Brain microvascular endothelial cell (primary cell): Measurements from ENCODE around the gene MTX3.
A peak's percentile ranks its signal among the peaks of the same experiment; 100 is the strongest.

Experiments
- DNase-seq: peaks from one replicate; pipeline ENCODE4 v3.0.0-alpha.2; 2020
- H3K27ac ChIP-seq: fragments of 250-450 bp; sonication (Bioruptor Pico); 2 replicates; pipeline ENCODE4 v1.5.1; 2020; ENCODE audit warnings: mild to moderate bottlenecking, moderate library complexity
- H3K27me3 ChIP-seq: fragments of 250-450 bp; sonication (Bioruptor Pico); replicated peaks from 2 replicates; pipeline ENCODE4 v1.5.1; 2020; ENCODE audit warnings: mild to moderate bottlenecking
- H3K36me3 ChIP-seq: fragments of 250-450 bp; sonication (Bioruptor Pico); replicated peaks from 2 replicates; pipeline ENCODE4 v1.5.1; 2020; ENCODE audit warnings: mild to moderate bottlenecking
- H3K4me3 ChIP-seq: 2 replicates; pipeline ENCODE4 v1.5.1; 2011; ENCODE audit warnings: low read depth, mild to moderate bottlenecking, control low read depth, low read length, moderate library complexity
- in situ Hi-C: cut with HindIII; loops from 2 replicates; pipeline ENCODE4 v1.10.0; 2017; ENCODE audit warnings: low sequenced_read_pairs, low pct_ligation_motif_present
- TF ChIP-seq, protein P1 (sequence below): IDR thresholded peaks from 2 replicates; pipeline ENCODE4 v1.5.1; 2011; ENCODE audit warnings: low read depth, mild to moderate bottlenecking, moderate library complexity, low read length, control low read depth, inconsistent platforms; ENCODE audit errors: missing control alignments

MTX3 gene

DNA sequence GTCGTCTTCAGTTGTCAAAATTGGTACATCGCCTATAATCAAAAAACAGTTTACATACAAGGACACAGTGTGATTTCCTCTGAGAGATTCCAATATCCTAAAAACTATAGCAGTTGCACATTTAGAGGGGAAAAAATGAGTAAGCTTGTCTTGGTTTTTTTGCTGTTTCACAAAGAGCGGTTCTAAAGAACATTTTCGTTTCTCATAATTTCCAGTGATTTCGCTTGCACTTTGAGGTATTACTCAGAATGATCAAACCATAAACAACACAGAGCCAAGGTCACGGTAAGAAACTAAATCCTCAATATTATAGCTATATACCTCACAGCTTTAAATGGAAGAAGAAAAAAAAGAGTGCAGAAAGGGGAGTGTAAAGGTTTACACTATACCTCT lies 861 bp downstream of the MTX3 start:
- H3K36me3 ChIP-seq: no peaks in the 10 kb centered on the region
- DNase-seq: no peak
- peak overlapping the region; percentile 87 for H3K4me3 ChIP-seq
- H3K27me3 ChIP-seq: no peaks in the 10 kb centered on the region
- in situ Hi-C loops: no loop called here
- H3K27ac ChIP-seq: no peak overlapping the region
- TF ChIP-seq, protein P1, sequence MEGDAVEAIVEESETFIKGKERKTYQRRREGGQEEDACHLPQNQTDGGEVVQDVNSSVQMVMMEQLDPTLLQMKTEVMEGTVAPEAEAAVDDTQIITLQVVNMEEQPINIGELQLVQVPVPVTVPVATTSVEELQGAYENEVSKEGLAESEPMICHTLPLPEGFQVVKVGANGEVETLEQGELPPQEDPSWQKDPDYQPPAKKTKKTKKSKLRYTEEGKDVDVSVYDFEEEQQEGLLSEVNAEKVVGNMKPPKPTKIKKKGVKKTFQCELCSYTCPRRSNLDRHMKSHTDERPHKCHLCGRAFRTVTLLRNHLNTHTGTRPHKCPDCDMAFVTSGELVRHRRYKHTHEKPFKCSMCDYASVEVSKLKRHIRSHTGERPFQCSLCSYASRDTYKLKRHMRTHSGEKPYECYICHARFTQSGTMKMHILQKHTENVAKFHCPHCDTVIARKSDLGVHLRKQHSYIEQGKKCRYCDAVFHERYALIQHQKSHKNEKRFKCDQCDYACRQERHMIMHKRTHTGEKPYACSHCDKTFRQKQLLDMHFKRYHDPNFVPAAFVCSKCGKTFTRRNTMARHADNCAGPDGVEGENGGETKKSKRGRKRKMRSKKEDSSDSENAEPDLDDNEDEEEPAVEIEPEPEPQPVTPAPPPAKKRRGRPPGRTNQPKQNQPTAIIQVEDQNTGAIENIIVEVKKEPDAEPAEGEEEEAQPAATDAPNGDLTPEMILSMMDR: no peak

DNA sequence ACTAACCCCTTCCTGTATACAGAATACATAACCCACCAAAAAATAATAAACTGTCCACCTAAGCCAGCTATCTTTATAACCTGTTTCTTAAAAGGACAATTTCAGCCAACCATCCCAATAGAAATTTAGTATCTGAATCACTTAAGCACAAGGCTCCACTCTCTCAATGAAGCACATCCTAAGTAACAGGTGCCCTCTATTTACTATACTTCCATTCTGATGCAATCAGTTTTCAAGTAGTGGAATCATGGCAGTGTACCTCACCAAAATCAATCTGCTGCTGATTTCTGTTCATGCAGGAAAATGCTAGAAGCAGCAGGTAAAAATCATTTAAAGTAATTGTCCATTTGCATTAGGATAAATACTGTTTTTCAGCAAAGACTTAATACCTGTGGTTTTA lies 4.8 kb downstream of the MTX3 start:
- DNase-seq: no peak
- Histone ChIP-seq H3K36me3 (peaks cover 16% of the 10 kb centered on the region), H3K4me3 (no peak overlapping the region), H3K27me3 (no peaks in the 10 kb centered on the region), H3K27ac (no peak overlapping the region)
- in situ Hi-C loops: no loop called here
- TF ChIP-seq, protein P1: no peak

DNA sequence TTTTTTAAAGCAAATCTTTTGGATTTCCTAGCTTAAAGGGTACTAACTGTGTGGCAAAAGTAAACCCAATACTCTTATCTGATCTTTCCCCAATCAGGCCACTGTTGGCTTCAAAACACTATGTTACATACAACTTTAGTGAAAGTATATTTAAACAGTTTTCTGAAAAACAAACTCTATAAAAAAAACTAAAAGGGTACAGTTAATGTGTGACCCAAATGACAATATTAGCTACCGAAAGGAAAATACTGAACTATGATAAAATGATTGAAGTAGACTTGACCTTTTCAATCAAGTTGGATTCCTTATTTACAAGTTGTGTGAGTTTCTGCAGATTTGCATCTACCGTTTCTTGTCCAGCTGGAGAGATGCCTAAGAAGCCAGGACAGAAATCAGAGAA lies 5.8 kb downstream of the MTX3 start:
- Histone ChIP-seq H3K27me3 (no peaks in the 10 kb centered on the region), H3K27ac (no peak overlapping the region), H3K4me3 (no peak overlapping the region), H3K36me3 (peaks cover 16% of the 10 kb centered on the region)
- in situ Hi-C loops: no loop called here
- no peak for DNase-seq
- TF ChIP-seq, protein P1: no peak

DNA sequence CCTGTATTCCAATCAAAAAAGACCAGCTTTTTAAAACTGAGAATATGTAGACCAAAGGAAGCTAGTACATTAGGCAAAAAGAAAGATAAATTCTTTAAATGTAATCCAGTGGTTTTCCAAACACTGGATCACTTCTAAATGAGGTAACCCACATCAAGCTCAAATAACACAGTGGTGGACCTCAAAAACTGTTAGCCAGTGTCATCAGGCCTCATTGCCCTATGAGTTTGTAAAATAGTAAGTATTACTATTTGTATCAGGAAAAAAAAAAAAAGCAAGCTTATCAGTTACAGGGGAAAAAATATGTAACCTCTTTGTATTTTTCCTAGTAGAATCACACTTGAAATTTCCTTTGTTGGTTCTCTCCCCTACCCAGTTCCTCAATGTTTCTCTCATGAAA lies 6.7 kb downstream of the MTX3 start:
- no peaks in the 10 kb centered on the region for H3K27me3 ChIP-seq
- H3K4me3 ChIP-seq: no peak overlapping the region
- H3K27ac ChIP-seq: no peak overlapping the region
- DNase-seq: no peak
- TF ChIP-seq, protein P1: no peak
- in situ Hi-C loops: no loop called here
- H3K36me3 ChIP-seq: peaks cover 16% of the 10 kb centered on the region

DNA sequence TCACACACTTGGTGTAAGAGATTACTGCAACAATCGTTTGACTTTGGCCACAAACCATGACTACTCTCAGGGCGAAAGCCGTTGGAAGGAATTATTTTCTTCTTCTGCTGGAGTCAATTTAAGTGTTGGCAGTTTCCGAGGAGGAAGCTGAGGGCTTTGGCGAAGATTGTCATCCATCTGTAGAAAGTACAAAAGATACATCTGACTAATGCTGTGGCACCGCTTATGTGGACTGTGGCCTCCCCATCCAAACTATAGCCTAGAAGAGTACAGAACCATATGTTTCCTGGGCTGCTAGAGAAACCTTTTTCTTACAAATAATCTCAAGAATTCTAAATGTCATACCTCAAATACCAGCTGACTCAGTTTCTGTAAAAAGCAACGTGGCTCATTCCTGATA lies 7.4 kb downstream of the MTX3 start:
- Histone ChIP-seq H3K27me3 (no peaks in the 10 kb centered on the region), H3K4me3 (no peak overlapping the region), H3K36me3 (peaks cover 16% of the 10 kb centered on the region), H3K27ac (no peak overlapping the region)
- TF ChIP-seq, protein P1: no peak
- in situ Hi-C loops: no loop called here
- no peak for DNase-seq

DNA sequence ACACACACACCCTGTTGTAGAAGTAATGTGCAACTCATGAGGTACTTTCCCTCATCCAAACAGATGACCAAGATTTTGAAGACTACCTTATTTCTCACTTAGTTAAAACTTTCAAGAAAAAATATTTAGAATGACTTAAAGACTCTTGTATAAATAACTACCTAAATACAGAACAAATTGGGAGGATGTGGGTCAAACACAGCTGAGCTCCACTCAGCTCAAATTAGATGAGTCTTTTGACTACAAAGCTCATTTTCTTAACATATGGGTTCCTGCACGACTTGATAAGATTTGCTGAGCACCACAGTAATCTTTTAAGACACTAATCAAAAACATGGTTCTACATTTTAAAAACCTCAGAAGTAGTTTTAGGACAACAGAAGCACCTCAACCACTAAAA lies 8.9 kb downstream of the MTX3 start:
- in situ Hi-C loops: no loop called here
- no peak for DNase-seq
- Histone ChIP-seq H3K27me3 (no peaks in the 10 kb centered on the region), H3K4me3 (no peak overlapping the region), H3K27ac (no peak overlapping the region), H3K36me3 (peaks cover 16% of the 10 kb centered on the region)
- TF ChIP-seq, protein P1: no peak
